ENCODE results near the gene OR56B4. TPM values are rescaled to one million over a fixed set of nuclear protein-coding genes. Genes with fewer than 3 reads are reported as not detected.
"Not testable (repeated sequence)": the region's sequence is repeated elsewhere in the genome, so short reads cannot be mapped to it uniquely, and the experiment has no call there.

Gene OR56B4
- not detected for total RNA-seq

GRCh38 chr11:6107384-6107783 is at the start of gene OR56B4:
OR56B4 (plus strand) TSS chr11:6107684; CDS start chr11:6107779, 95 bp downstream.
- not testable (repeated sequence) for H3K27me3 ChIP-seq (ENCODE audit: control insufficient read depth in 3 of 3, insufficient read depth in 3 of 3, low read length in 3 of 3); H3K36me3 ChIP-seq (ENCODE audit: control insufficient read depth in 3 of 3, insufficient read depth in 3 of 3, low read length in 3 of 3); H3K9ac ChIP-seq (ENCODE audit: low read depth in 1 of 3, low read length in 3 of 3); H3K4me1 ChIP-seq (ENCODE audit: control insufficient read depth in 3 of 3, insufficient read depth in 3 of 3, low read length in 3 of 3); H3K9me3 ChIP-seq (ENCODE audit: control insufficient read depth in 3 of 3, low read length in 3 of 3); H3K27ac ChIP-seq (ENCODE audit: low read depth, low read length); H3K4me3 ChIP-seq (ENCODE audit: low read length in 3 of 3)

GRCh38 chr11:6061475-6061874 is 46.0 kb upstream of the OR56B4 start:
- H3K4me1 ChIP-seq (ENCODE audit: control insufficient read depth in 3 of 3, insufficient read depth in 3 of 3, low read length in 3 of 3) = no peaks in the 10 kb centered on the region
- no peak overlapping the region for H3K4me3 ChIP-seq (ENCODE audit: low read length in 3 of 3)
- peaks cover 0 to 2% (median 0%) of the 10 kb centered on the region in 3 donors for H3K27me3 ChIP-seq (ENCODE audit: control insufficient read depth in 3 of 3, insufficient read depth in 3 of 3, low read length in 3 of 3)
- no peak overlapping the region for H3K9ac ChIP-seq (ENCODE audit: low read depth in 1 of 3, low read length in 3 of 3)
- H3K27ac ChIP-seq (ENCODE audit: low read depth, low read length) = no peak overlapping the region
- no peaks in the 10 kb centered on the region for H3K9me3 ChIP-seq (ENCODE audit: control insufficient read depth in 3 of 3, low read length in 3 of 3)
- no peaks in the 10 kb centered on the region for H3K36me3 ChIP-seq (ENCODE audit: control insufficient read depth in 3 of 3, insufficient read depth in 3 of 3, low read length in 3 of 3)

- H3K4me3 ChIP-seq (ENCODE audit: low read length in 3 of 3) = no peak overlapping the region
- H3K9me3 ChIP-seq (ENCODE audit: control insufficient read depth in 3 of 3, low read length in 3 of 3) = no peaks in the 10 kb centered on the region
- H3K27ac ChIP-seq (ENCODE audit: low read depth, low read length) = no peak overlapping the region
- H3K9ac ChIP-seq (ENCODE audit: low read depth in 1 of 3, low read length in 3 of 3) = no peak overlapping the region
- no peaks in the 10 kb centered on the region for H3K4me1 ChIP-seq (ENCODE audit: control insufficient read depth in 3 of 3, insufficient read depth in 3 of 3, low read length in 3 of 3)
- H3K36me3 ChIP-seq (ENCODE audit: control insufficient read depth in 3 of 3, insufficient read depth in 3 of 3, low read length in 3 of 3) = no peaks in the 10 kb centered on the region
- no peaks in the 10 kb centered on the region for H3K27me3 ChIP-seq (ENCODE audit: control insufficient read depth in 3 of 3, insufficient read depth in 3 of 3, low read length in 3 of 3)
These were observed 44.7 kb upstream of the OR56B4 start for GRCh38 chr11:6062691-6063358.

GRCh38 chr11:6067502-6067901 is 40.0 kb upstream of the OR56B4 start:
- Histone ChIP-seq H3K27me3 (ENCODE audit: control insufficient read depth in 3 of 3, insufficient read depth in 3 of 3, low read length in 3 of 3) (no peaks in the 10 kb centered on the region), H3K4me3 (ENCODE audit: low read length in 3 of 3) (no peak overlapping the region), H3K27ac (ENCODE audit: low read depth, low read length) (no peak overlapping the region), H3K9ac (ENCODE audit: low read depth in 1 of 3, low read length in 3 of 3) (no peak overlapping the region), H3K4me1 (ENCODE audit: control insufficient read depth in 3 of 3, insufficient read depth in 3 of 3, low read length in 3 of 3) (no peaks in the 10 kb centered on the region), H3K9me3 (ENCODE audit: control insufficient read depth in 3 of 3, low read length in 3 of 3) (no peaks in the 10 kb centered on the region), H3K36me3 (ENCODE audit: control insufficient read depth in 3 of 3, insufficient read depth in 3 of 3, low read length in 3 of 3) (no peaks in the 10 kb centered on the region)

- not testable (repeated sequence) for H3K4me1 ChIP-seq (ENCODE audit: control insufficient read depth in 3 of 3, insufficient read depth in 3 of 3, low read length in 3 of 3); H3K9ac ChIP-seq (ENCODE audit: low read depth in 1 of 3, low read length in 3 of 3); H3K27me3 ChIP-seq (ENCODE audit: control insufficient read depth in 3 of 3, insufficient read depth in 3 of 3, low read length in 3 of 3); H3K9me3 ChIP-seq (ENCODE audit: control insufficient read depth in 3 of 3, low read length in 3 of 3); H3K36me3 ChIP-seq (ENCODE audit: control insufficient read depth in 3 of 3, insufficient read depth in 3 of 3, low read length in 3 of 3); H3K27ac ChIP-seq (ENCODE audit: low read depth, low read length); H3K4me3 ChIP-seq (ENCODE audit: low read length in 3 of 3)
These were observed 31.0 kb upstream of the OR56B4 start for GRCh38 chr11:6076443-6076842.

GRCh38 chr11:6077723-6078122 is 29.8 kb upstream of the OR56B4 start:
- H3K27me3 ChIP-seq (ENCODE audit: control insufficient read depth in 3 of 3, insufficient read depth in 3 of 3, low read length in 3 of 3) = no peaks in the 10 kb centered on the region
- no peaks in the 10 kb centered on the region for H3K9me3 ChIP-seq (ENCODE audit: control insufficient read depth in 3 of 3, low read length in 3 of 3)
- no peak overlapping the region for H3K4me3 ChIP-seq (ENCODE audit: low read length in 3 of 3)
- H3K27ac ChIP-seq (ENCODE audit: low read depth, low read length) = no peak overlapping the region
- no peaks in the 10 kb centered on the region for H3K4me1 ChIP-seq (ENCODE audit: control insufficient read depth in 3 of 3, insufficient read depth in 3 of 3, low read length in 3 of 3)
- H3K9ac ChIP-seq (ENCODE audit: low read depth in 1 of 3, low read length in 3 of 3) = no peak overlapping the region
- no peaks in the 10 kb centered on the region for H3K36me3 ChIP-seq (ENCODE audit: control insufficient read depth in 3 of 3, insufficient read depth in 3 of 3, low read length in 3 of 3)

GRCh38 chr11:6079463-6079862 is 28.0 kb upstream of the OR56B4 start:
- no peak overlapping the region for H3K27ac ChIP-seq (ENCODE audit: low read depth, low read length)
- no peak overlapping the region for H3K4me3 ChIP-seq (ENCODE audit: low read length in 3 of 3)
- H3K27me3 ChIP-seq (ENCODE audit: control insufficient read depth in 3 of 3, insufficient read depth in 3 of 3, low read length in 3 of 3) = no peaks in the 10 kb centered on the region
- H3K36me3 ChIP-seq (ENCODE audit: control insufficient read depth in 3 of 3, insufficient read depth in 3 of 3, low read length in 3 of 3) = no peaks in the 10 kb centered on the region
- H3K9ac ChIP-seq (ENCODE audit: low read depth in 1 of 3, low read length in 3 of 3) = no peak overlapping the region
- no peaks in the 10 kb centered on the region for H3K4me1 ChIP-seq (ENCODE audit: control insufficient read depth in 3 of 3, insufficient read depth in 3 of 3, low read length in 3 of 3)
- no peaks in the 10 kb centered on the region for H3K9me3 ChIP-seq (ENCODE audit: control insufficient read depth in 3 of 3, low read length in 3 of 3)

- Histone ChIP-seq H3K27ac (ENCODE audit: low read depth, low read length) (no peak overlapping the region), H3K36me3 (ENCODE audit: control insufficient read depth in 3 of 3, insufficient read depth in 3 of 3, low read length in 3 of 3) (no peaks in the 10 kb centered on the region), H3K9me3 (ENCODE audit: control insufficient read depth in 3 of 3, low read length in 3 of 3) (no peaks in the 10 kb centered on the region), H3K9ac (ENCODE audit: low read depth in 1 of 3, low read length in 3 of 3) (no peak overlapping the region), H3K4me1 (ENCODE audit: control insufficient read depth in 3 of 3, insufficient read depth in 3 of 3, low read length in 3 of 3) (no peaks in the 10 kb centered on the region), H3K4me3 (ENCODE audit: low read length in 3 of 3) (no peak overlapping the region), H3K27me3 (ENCODE audit: control insufficient read depth in 3 of 3, insufficient read depth in 3 of 3, low read length in 3 of 3) (no peaks in the 10 kb centered on the region)
These were observed 24.4 kb upstream of the OR56B4 start for GRCh38 chr11:6083129-6083528.

- Histone ChIP-seq H3K36me3 (ENCODE audit: control insufficient read depth in 3 of 3, insufficient read depth in 3 of 3, low read length in 3 of 3) (no peaks in the 10 kb centered on the region), H3K4me1 (ENCODE audit: control insufficient read depth in 3 of 3, insufficient read depth in 3 of 3, low read length in 3 of 3) (no peaks in the 10 kb centered on the region), H3K9me3 (ENCODE audit: control insufficient read depth in 3 of 3, low read length in 3 of 3) (no peaks in the 10 kb centered on the region), H3K27me3 (ENCODE audit: control insufficient read depth in 3 of 3, insufficient read depth in 3 of 3, low read length in 3 of 3) (no peaks in the 10 kb centered on the region), H3K9ac (ENCODE audit: low read depth in 1 of 3, low read length in 3 of 3) (no peak overlapping the region), H3K4me3 (ENCODE audit: low read length in 3 of 3) (no peak overlapping the region), H3K27ac (ENCODE audit: low read depth, low read length) (no peak overlapping the region)
These were observed 22.9 kb upstream of the OR56B4 start for GRCh38 chr11:6084587-6084986.

- Histone ChIP-seq H3K36me3 (ENCODE audit: control insufficient read depth in 3 of 3, insufficient read depth in 3 of 3, low read length in 3 of 3) (no peaks in the 10 kb centered on the region), H3K9me3 (ENCODE audit: control insufficient read depth in 3 of 3, low read length in 3 of 3) (no peaks in the 10 kb centered on the region), H3K4me3 (ENCODE audit: low read length in 3 of 3) (no peak overlapping the region), H3K9ac (ENCODE audit: low read depth in 1 of 3, low read length in 3 of 3) (no peak overlapping the region), H3K27me3 (ENCODE audit: control insufficient read depth in 3 of 3, insufficient read depth in 3 of 3, low read length in 3 of 3) (no peaks in the 10 kb centered on the region), H3K4me1 (ENCODE audit: control insufficient read depth in 3 of 3, insufficient read depth in 3 of 3, low read length in 3 of 3) (no peaks in the 10 kb centered on the region), H3K27ac (ENCODE audit: low read depth, low read length) (no peak overlapping the region)
These were observed 13.3 kb upstream of the OR56B4 start for GRCh38 chr11:6094186-6094585.
